HEK293 (cell line): ENCODE data around the gene CDH23.
A peak's percentile ranks its signal among the peaks of the same experiment; 100 is the strongest.

Experiments
- CTCF ChIA-PET: fragments of 350-600 bp; formaldehyde crosslinking; extraction: SDS; loops from one replicate; lab custom pipeline; 2021; ENCODE audit warnings: antibody characterized with exemption; lab: Yijun Ruan, JAX
- POLR2A ChIA-PET: fragments of 300-600 bp; formaldehyde crosslinking; extraction: SDS; loops from one replicate; lab custom pipeline; 2020; ENCODE audit warnings: antibody characterized with exemption, inconsistent platforms; lab: Yijun Ruan, JAX
- H3K27ac ChIP-seq: fragments of 200-500 bp; sonication (Bioruptor generic); 2 replicates; pipeline ENCODE4 v1.5.1; 2014; ENCODE audit warnings: low read depth, low read length, control low read depth, inconsistent platforms; ENCODE audit errors: extremely low read depth
- H3K36me3 ChIP-seq, 2 experiments: fragments of 200-500 bp in 1 of 2; sonication (Bioruptor generic) in 1 of 2; 1 replicate in 1 of 2; 2 replicates in 1 of 2; pipeline ENCODE4 v1.5.1; 2014 to 2017; ENCODE audit warnings: inconsistent platforms in 2 of 2, low read length in 2 of 2; ENCODE audit not compliant: control insufficient read depth in 2 of 2, insufficient read depth in 1 of 2
- H3K4me1 ChIP-seq: fragments of 200-500 bp; sonication (Bioruptor generic); 2 replicates; pipeline ENCODE4 v1.5.1; 2014; ENCODE audit warnings: mild to moderate bottlenecking, low read length, inconsistent platforms; ENCODE audit not compliant: control insufficient read depth, insufficient read depth
- H3K4me3 ChIP-seq: 2 replicates; pipeline ENCODE4 v1.5.1; 2011; ENCODE audit warnings: low read depth, mild to moderate bottlenecking, control low read depth, low read length, moderate library complexity
- H3K9me3 ChIP-seq: fragments of 200-500 bp; sonication (Bioruptor generic); 2 replicates; pipeline ENCODE4 v1.5.1; 2014; ENCODE audit warnings: low read depth, low read length, inconsistent platforms; ENCODE audit not compliant: control insufficient read depth, insufficient read depth
- BCL11A ChIP-seq: fragments of 450-650 bp; formaldehyde crosslinking; IDR thresholded peaks from 2 replicates; pipeline ENCODE4 v1.5.1; 2016; ENCODE audit warnings: low read depth, missing biosample characterization, missing genetic modification characterization
- BCL11B ChIP-seq: fragments of 450-650 bp; formaldehyde crosslinking; IDR thresholded peaks from 2 replicates; pipeline ENCODE4 v1.5.1; 2016; ENCODE audit warnings: low read depth, missing biosample characterization, missing genetic modification characterization
- PATZ1 ChIP-seq: fragments of 450-650 bp; formaldehyde crosslinking; IDR thresholded peaks from 2 replicates; pipeline ENCODE4 v1.5.1; 2016; ENCODE audit warnings: missing biosample characterization, missing genetic modification characterization
- TCF7L2 ChIP-seq: IDR thresholded peaks from 2 replicates; pipeline ENCODE4 v1.6.1; 2011; ENCODE audit warnings: low read depth, mild to moderate bottlenecking, inconsistent platforms, low read length, moderate library complexity, borderline replicate concordance
- YY2 ChIP-seq: fragments of 450-650 bp; formaldehyde crosslinking; IDR thresholded peaks from 2 replicates; pipeline ENCODE4 v1.5.1; 2016; ENCODE audit warnings: missing biosample characterization, missing genetic modification characterization
- ZBTB17 ChIP-seq: fragments of 450-650 bp; formaldehyde crosslinking; IDR thresholded peaks from 2 replicates; pipeline ENCODE4 v1.5.1; 2016; ENCODE audit warnings: missing biosample characterization, missing genetic modification characterization
- ZFP37 ChIP-seq: fragments of 450-650 bp; formaldehyde crosslinking; IDR thresholded peaks from 2 replicates; pipeline ENCODE4 v1.5.1; 2016; ENCODE audit warnings: missing biosample characterization, missing genetic modification characterization
- ZFP69B ChIP-seq: fragments of 450-650 bp; formaldehyde crosslinking; IDR thresholded peaks from 2 replicates; pipeline ENCODE4 v1.5.1; 2016; ENCODE audit warnings: missing biosample characterization, missing genetic modification characterization
- ZIC2 ChIP-seq: fragments of 450-650 bp; formaldehyde crosslinking; IDR thresholded peaks from 2 replicates; pipeline ENCODE4 v1.5.1; 2016; ENCODE audit warnings: missing biosample characterization, missing genetic modification characterization
- ZNF184 ChIP-seq: fragments of 450-650 bp; IDR thresholded peaks from 2 replicates; pipeline ENCODE4 v1.5.1; 2018; ENCODE audit warnings: missing biosample characterization, mild to moderate bottlenecking, missing genetic modification characterization
- ZNF221 ChIP-seq: fragments of 450-650 bp; formaldehyde crosslinking; IDR thresholded peaks from 2 replicates; pipeline ENCODE4 v1.5.1; 2017; ENCODE audit warnings: missing biosample characterization, missing genetic modification characterization, borderline replicate concordance
- ZNF24 ChIP-seq: fragments of 450-650 bp; formaldehyde crosslinking; IDR thresholded peaks from 2 replicates; pipeline ENCODE4 v1.5.1; 2016; ENCODE audit warnings: missing biosample characterization, missing genetic modification characterization
- ZNF266 ChIP-seq: fragments of 450-650 bp; formaldehyde crosslinking; IDR thresholded peaks from 2 replicates; pipeline ENCODE4 v1.5.1; 2016; ENCODE audit warnings: missing biosample characterization, missing genetic modification characterization, low read depth
- ZNF335 ChIP-seq: fragments of 450-650 bp; formaldehyde crosslinking; conservative IDR thresholded peaks from 2 replicates; pipeline ENCODE4 v1.5.1; 2016; ENCODE audit warnings: missing biosample characterization, missing genetic modification characterization
- ZNF391 ChIP-seq: fragments of 450-650 bp; formaldehyde crosslinking; IDR thresholded peaks from 2 replicates; pipeline ENCODE4 v1.5.1; 2016; ENCODE audit warnings: low read depth, missing biosample characterization, missing genetic modification characterization, borderline replicate concordance
- ZNF48 ChIP-seq: fragments of 450-650 bp; formaldehyde crosslinking; IDR thresholded peaks from 2 replicates; pipeline ENCODE4 v1.5.1; 2016; ENCODE audit warnings: missing biosample characterization, missing genetic modification characterization
- ZNF558 ChIP-seq: fragments of 450-650 bp; formaldehyde crosslinking; IDR thresholded peaks from 2 replicates; pipeline ENCODE4 v1.5.1; 2016; ENCODE audit warnings: missing biosample characterization, missing genetic modification characterization
- ZNF580 ChIP-seq: fragments of 450-650 bp; formaldehyde crosslinking; IDR thresholded peaks from 2 replicates; pipeline ENCODE4 v1.5.1; 2016; ENCODE audit warnings: missing biosample characterization, missing genetic modification characterization
- ZNF600 ChIP-seq: fragments of 450-650 bp; formaldehyde crosslinking; IDR thresholded peaks from 2 replicates; pipeline ENCODE4 v1.5.1; 2016; ENCODE audit warnings: missing biosample characterization, missing genetic modification characterization
- ZNF660 ChIP-seq: fragments of 450-650 bp; IDR thresholded peaks from 2 replicates; pipeline ENCODE4 v1.5.1; 2018; ENCODE audit warnings: missing biosample characterization, mild to moderate bottlenecking, missing genetic modification characterization
- ZNF707 ChIP-seq: fragments of 450-650 bp; formaldehyde crosslinking; IDR thresholded peaks from 2 replicates; pipeline ENCODE4 v1.5.1; 2016; ENCODE audit warnings: missing biosample characterization, missing genetic modification characterization
- ZXDB ChIP-seq: fragments of 450-650 bp; formaldehyde crosslinking; IDR thresholded peaks from 2 replicates; pipeline ENCODE4 v1.5.1; 2016; ENCODE audit warnings: missing biosample characterization, missing genetic modification characterization
- TF ChIP-seq, protein P1 (sequence below): fragments of 450-650 bp; formaldehyde crosslinking; IDR thresholded peaks from 2 replicates; pipeline ENCODE4 v1.5.1; 2016; ENCODE audit warnings: missing biosample characterization, missing genetic modification characterization
- TF ChIP-seq, protein P2 (sequence below): fragments of 450-650 bp; formaldehyde crosslinking; IDR thresholded peaks from 2 replicates; pipeline ENCODE4 v1.5.1; 2016; ENCODE audit warnings: missing biosample characterization, missing genetic modification characterization

The CDH23 gene

DNA sequence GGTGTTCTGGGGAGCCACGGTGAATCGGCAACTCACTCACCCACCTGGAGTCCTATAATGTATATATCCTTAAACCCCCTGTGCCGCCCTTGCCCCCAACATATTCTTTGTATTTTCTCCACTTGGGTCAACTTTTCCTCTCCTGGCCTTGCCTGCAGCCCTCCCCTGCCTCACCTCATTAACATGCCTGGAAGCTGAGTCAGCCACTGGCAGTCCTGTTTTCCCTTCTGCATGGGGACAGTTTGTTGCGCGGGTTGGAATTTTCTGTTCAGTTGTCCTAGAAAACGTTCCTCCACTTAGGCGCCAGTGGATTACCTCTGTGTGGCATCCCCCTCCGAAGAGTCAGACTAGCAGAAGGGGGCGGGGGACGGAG lies 225.4 kb downstream of the CDH23 start (continued):
- no peak for TF ChIP-seq ZNF660 (tag by site-specific recombination)
- TF ChIP-seq BCL11A = no peak
- no peak for TF ChIP-seq ZNF266 (tag by site-specific recombination)
- no peak for TF ChIP-seq ZNF184 (tag by site-specific recombination)
- TF ChIP-seq ZNF600 = peak; percentile 85
- TF ChIP-seq ZNF580 (tag by site-specific recombination) = no peak
- TF ChIP-seq ZNF391 (tag by site-specific recombination) = no peak
- TF ChIP-seq, protein P1, sequence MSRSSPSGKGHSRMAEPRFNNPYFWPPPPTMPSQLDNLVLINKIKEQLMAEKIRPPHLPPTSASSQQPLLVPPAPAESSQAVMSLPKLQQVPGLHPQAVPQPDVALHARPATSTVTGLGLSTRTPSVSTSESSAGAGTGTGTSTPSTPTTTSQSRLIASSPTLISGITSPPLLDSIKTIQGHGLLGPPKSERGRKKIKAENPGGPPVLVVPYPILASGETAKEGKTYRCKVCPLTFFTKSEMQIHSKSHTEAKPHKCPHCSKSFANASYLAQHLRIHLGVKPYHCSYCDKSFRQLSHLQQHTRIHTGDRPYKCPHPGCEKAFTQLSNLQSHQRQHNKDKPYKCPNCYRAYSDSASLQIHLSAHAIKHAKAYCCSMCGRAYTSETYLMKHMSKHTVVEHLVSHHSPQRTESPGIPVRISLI (tag by site-specific recombination) = no peak
- TF ChIP-seq ZFP69B (tag by site-specific recombination) = no peak
- TF ChIP-seq BCL11B (tag by site-specific recombination) = no peak
- TF ChIP-seq ZNF335 (tag by site-specific recombination) = no peak
- TF ChIP-seq ZXDB (tag by site-specific recombination) = no peak
- no peak for TF ChIP-seq ZNF24 (tag by site-specific recombination)

- ChIA-PET CTCF (interaction anchor here (0.6 to 4.3 kb wide), 8 partner anchors 12 to 303 kb away, joined by 3 to 39 read pairs (median 4); partner anchors contain the start of genes PSAP and SLC29A3), POLR2A (interaction anchor here (1.3 kb wide), 1 partner anchor 246 kb away, joined by 3 read pairs; no protein-coding TSS in a partner anchor)
- Histone ChIP-seq H3K9me3 (no peaks in the 10 kb centered on the region), H3K4me1 (no peaks in the 10 kb centered on the region), H3K27ac (no peak overlapping the region), H3K4me3 (no peak overlapping the region), H3K36me3 (no peaks in the 10 kb centered on the region)
- no peak for TF ChIP-seq ZNF221
These were observed 225.9 kb downstream of the CDH23 start for GRCh38 chr10:71622616-71623015.

GRCh38 chr10:71623098-71623985 lies 226.6 kb downstream of the CDH23 start:
- CTCF ChIA-PET = interaction anchor here (0.6 to 4.3 kb wide), 12 partner anchors 13 to 864 kb away, joined by 3 to 39 read pairs (median 3); partner anchors contain the start of genes PSAP and SLC29A3
- Histone ChIP-seq H3K4me1 (no peaks in the 10 kb centered on the region), H3K27ac (no peak overlapping the region), H3K9me3 (no peaks in the 10 kb centered on the region), H3K4me3 (no peak overlapping the region), H3K36me3 (no peaks in the 10 kb centered on the region)
- TF ChIP-seq PATZ1 (tag by site-specific recombination) (no peak), ZBTB17 (tag by site-specific recombination) (no peak)
- POLR2A ChIA-PET = interaction anchor here (0.6 kb wide), 1 partner anchor 1566 kb away, joined by 3 read pairs; no protein-coding TSS in a partner anchor

DNA sequence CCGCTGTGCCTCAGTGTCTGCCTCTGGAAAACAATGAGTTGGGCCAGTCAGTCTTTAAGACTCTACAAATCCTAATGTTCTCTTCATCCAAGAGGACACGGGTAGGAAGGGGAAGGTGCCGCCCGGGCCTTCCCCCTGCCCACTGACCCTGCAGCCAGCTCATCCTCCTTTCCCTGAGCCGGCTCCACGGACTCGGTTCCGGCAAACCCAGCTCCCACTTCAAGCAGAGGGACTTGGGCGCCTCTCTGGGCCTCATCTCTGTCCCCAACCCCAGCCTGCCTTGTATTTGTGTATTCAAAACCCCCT lies 227.2 kb downstream of the CDH23 start:
- ChIA-PET CTCF (interaction anchor here (0.6 to 4.3 kb wide), 7 partner anchors 14 to 865 kb away, joined by 3 to 39 read pairs (median 5); no protein-coding TSS in a partner anchor), POLR2A (no interaction called here)
- H3K27ac ChIP-seq = no peak overlapping the region

More for the DNA sequence above, 227.2 kb downstream of the CDH23 start:
- H3K4me1 ChIP-seq = no peaks in the 10 kb centered on the region
- H3K36me3 ChIP-seq = no peaks in the 10 kb centered on the region
- TF ChIP-seq ZIC2 (tag by site-specific recombination) = no peak
- TF ChIP-seq YY2 (tag by site-specific recombination) = no peak
- no peak for TF ChIP-seq ZNF558 (tag by site-specific recombination)
- TF ChIP-seq ZFP37 = no peak
- TF ChIP-seq ZNF48 (tag by site-specific recombination) = no peak
- TF ChIP-seq, protein P2, sequence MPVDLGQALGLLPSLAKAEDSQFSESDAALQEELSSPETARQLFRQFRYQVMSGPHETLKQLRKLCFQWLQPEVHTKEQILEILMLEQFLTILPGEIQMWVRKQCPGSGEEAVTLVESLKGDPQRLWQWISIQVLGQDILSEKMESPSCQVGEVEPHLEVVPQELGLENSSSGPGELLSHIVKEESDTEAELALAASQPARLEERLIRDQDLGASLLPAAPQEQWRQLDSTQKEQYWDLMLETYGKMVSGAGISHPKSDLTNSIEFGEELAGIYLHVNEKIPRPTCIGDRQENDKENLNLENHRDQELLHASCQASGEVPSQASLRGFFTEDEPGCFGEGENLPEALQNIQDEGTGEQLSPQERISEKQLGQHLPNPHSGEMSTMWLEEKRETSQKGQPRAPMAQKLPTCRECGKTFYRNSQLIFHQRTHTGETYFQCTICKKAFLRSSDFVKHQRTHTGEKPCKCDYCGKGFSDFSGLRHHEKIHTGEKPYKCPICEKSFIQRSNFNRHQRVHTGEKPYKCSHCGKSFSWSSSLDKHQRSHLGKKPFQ = no peak
- no peak for TF ChIP-seq TCF7L2
- TF ChIP-seq ZNF707 (tag by site-specific recombination) = no peak
- no peak overlapping the region for H3K4me3 ChIP-seq
- H3K9me3 ChIP-seq = no peaks in the 10 kb centered on the region
